Spleen (tissue), 11 donors: ENCODE data around the gene IFI44L. TPM values are rescaled to one million over a fixed set of nuclear protein-coding genes. Genes with fewer than 3 reads are reported as not detected.
A peak's percentile ranks its signal among the peaks of the same experiment; 100 is the strongest.

Experiments used
- DNase-seq: peaks from one replicate; pipeline ENCODE4 v3.0.0-alpha.2; 2020
- H3K27ac ChIP-seq, 8 donors: fragments of 200-600 bp; sonication (generic) in 7 of 8; 1 replicate in 4 of 8; 2 replicates in 4 of 8; pipeline versions ENCODE4 v1.5.0 to v1.8.0; 2016 to 2021; ENCODE audit warnings: inconsistent platforms in 4 of 8, mild to moderate bottlenecking in 4 of 8, moderate library complexity in 1 of 8
- H3K27me3 ChIP-seq, 7 donors: fragments of 200-600 bp; sonication (generic) in 6 of 7; replicated peaks in 1 of 7; 1 replicate in 4 of 7; 2 replicates in 3 of 7; pipeline versions ENCODE4 v1.5.0 to v1.8.0; 2016 to 2021; ENCODE audit warnings: inconsistent platforms in 3 of 7, mild to moderate bottlenecking in 1 of 7
- H3K36me3 ChIP-seq, 6 donors: fragments of 200-600 bp; sonication (generic) in 5 of 6; 1 replicate in 4 of 6; 2 replicates in 2 of 6; pipeline versions ENCODE4 v1.5.0 to v1.8.0; 2016 to 2021; ENCODE audit warnings: inconsistent platforms in 2 of 6
- H3K4me1 ChIP-seq, 6 donors: fragments of 200-600 bp; sonication (generic) in 5 of 6; 1 replicate in 3 of 6; 2 replicates in 3 of 6; pipeline versions ENCODE4 v1.5.0 to v1.8.0; 2016 to 2021; ENCODE audit warnings: inconsistent platforms in 3 of 6
- H3K4me3 ChIP-seq, 8 donors: fragments of 200-600 bp; sonication (generic) in 7 of 8; 1 replicate in 4 of 8; 2 replicates in 4 of 8; pipeline versions ENCODE4 v1.5.0 to v1.8.0; 2016 to 2021; ENCODE audit warnings: inconsistent platforms in 4 of 8, mild to moderate bottlenecking in 4 of 8, moderate library complexity in 2 of 8
- H3K9me3 ChIP-seq, 8 donors: fragments of 200-600 bp; sonication (generic) in 7 of 8; 1 replicate in 4 of 8; 2 replicates in 4 of 8; pipeline versions ENCODE4 v1.5.0 to v1.8.0; 2016 to 2021; ENCODE audit warnings: inconsistent platforms in 4 of 8
- POLR2A ChIP-seq, 3 donors: fragments of 450-650 bp; IDR thresholded peaks; one replicate each; pipeline ENCODE4 v1.5.1; 2017; ENCODE audit warnings: antibody characterized with exemption in 3 of 3, mild to moderate bottlenecking in 1 of 3
- POLR2AphosphoS5 ChIP-seq, 3 donors: sonication (generic); formaldehyde crosslinking; IDR thresholded peaks; one replicate each; pipeline ENCODE4 v1.5.1; 2017; ENCODE audit warnings: antibody characterized with exemption in 3 of 3
- WGBS, 5 donors: extraction: QIAGEN DNeasy Blood & Tissue Kit in 3 of 5; methylation state at CpG; one replicate each; pipeline versions ENCODE4 v1.1.5 to v1.1.7; 2013 to 2018; 5-methylcytosine and 5-hydroxymethylcytosine counted together
- intact Hi-C: fragments of 100-400 bp; cut with DNase I; formaldehyde crosslinking; loops from one replicate; pipeline ENCODE4 v1.15.0; 2023; ENCODE audit warnings: low total_unique reads
- polyA plus RNA-seq, 3 donors: library from polyadenylated mRNA; stranded (reverse); fragments of 200-250 nt; gene quantifications; one replicate each; pipeline ENCODE4 v1.2.1, GENCODE V29; 2013
- total RNA-seq, 7 donors: library from RNA; depleted of rRNA in 3 of 7; stranded (reverse); fragments of >200 nt in 3 of 7; fragmentation: NEBNext Ultra II Directional in 4 of 7; extraction: Animal tissue kit (Norgen Biotek cat#: 25700) in 4 of 7; gene quantifications; one replicate each; pipeline versions ENCODE4 v1.1.0 to v1.2.1, GENCODE V29; 2016 to 2021
- TF ChIP-seq, protein P1 (sequence below), 11 experiments: fragments of 200-600 bp in 7 of 11; fragments of 450-650 bp in 4 of 11; sonication (generic) in 4 of 11; IDR thresholded peaks in 8 of 11; conservative IDR thresholded peaks in 3 of 11; 1 replicate in 7 of 11; 2 replicates in 4 of 11; pipeline versions ENCODE4 v1.4.0 to v1.8.0; 2016 to 2021; ENCODE audit warnings: antibody characterized with exemption in 11 of 11, inconsistent platforms in 4 of 11, mild to moderate bottlenecking in 1 of 11
- donor health status: healthy with polysubstance abuse.
- donor health status: DM: no; HTN: no; CAD: no; lungs with moderate emphysema.
- donor health status: DM: no; HTN: no; CAD: no.
- donor health status: Bipolar disorder and iron deficiency.
- donor health status: healthy.
- donor health status: DM: no; HTN: no; CAD: no.
- donor health status: DM: yes; HTN: yes; CAD: no.

The IFI44L gene
- total and polyA plus RNA-seq, 10 donors = 10.3 to 60.3 (median 27.6) TPM

DNA sequence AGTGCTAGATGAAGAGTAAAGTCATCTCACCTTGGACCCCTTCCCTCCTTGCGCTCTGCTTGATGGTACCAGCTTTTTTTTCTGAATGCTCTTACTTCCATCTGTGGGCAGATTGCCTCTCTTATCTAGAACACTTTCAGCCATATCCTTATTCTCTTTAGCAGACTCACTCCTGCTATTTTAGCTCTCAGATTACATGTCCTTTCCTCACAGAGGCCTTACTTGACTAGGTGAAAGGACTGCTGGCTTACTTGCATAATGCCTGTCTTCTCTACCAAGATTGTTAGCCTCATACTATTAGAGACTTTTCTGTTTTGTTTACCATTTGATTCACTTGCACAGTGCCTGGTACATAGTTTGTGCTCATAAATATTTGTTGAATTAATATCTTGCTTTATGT is 38.7 kb downstream of the IFI44L start:
- peaks cover 0 to 24% (median 7%) of the 10 kb centered on the region in 6 donors for H3K4me1 ChIP-seq
- no peaks in the 10 kb centered on the region for H3K27me3 ChIP-seq
- intact Hi-C loops = no loop called here
- H3K9me3 ChIP-seq = no peaks in the 10 kb centered on the region
- WGBS, 5 donors = 96 to 100% (median 97%) methylated on average over 1 of the region's 1 CpG
- TF ChIP-seq POLR2A (IDR thresholded peaks at IDR 0.05) (no peak), POLR2AphosphoS5 (IDR thresholded peaks at IDR 0.05) (no peak)
- TF ChIP-seq, protein P1, sequence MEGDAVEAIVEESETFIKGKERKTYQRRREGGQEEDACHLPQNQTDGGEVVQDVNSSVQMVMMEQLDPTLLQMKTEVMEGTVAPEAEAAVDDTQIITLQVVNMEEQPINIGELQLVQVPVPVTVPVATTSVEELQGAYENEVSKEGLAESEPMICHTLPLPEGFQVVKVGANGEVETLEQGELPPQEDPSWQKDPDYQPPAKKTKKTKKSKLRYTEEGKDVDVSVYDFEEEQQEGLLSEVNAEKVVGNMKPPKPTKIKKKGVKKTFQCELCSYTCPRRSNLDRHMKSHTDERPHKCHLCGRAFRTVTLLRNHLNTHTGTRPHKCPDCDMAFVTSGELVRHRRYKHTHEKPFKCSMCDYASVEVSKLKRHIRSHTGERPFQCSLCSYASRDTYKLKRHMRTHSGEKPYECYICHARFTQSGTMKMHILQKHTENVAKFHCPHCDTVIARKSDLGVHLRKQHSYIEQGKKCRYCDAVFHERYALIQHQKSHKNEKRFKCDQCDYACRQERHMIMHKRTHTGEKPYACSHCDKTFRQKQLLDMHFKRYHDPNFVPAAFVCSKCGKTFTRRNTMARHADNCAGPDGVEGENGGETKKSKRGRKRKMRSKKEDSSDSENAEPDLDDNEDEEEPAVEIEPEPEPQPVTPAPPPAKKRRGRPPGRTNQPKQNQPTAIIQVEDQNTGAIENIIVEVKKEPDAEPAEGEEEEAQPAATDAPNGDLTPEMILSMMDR (IDR thresholded peaks at IDR 0.05 in 8 of 11, conservative IDR thresholded peaks at IDR 0.05 in 3 of 11) = no peak
- H3K36me3 ChIP-seq = peaks cover 0 to 99% (median 48%) of the 10 kb centered on the region in 6 donors
- H3K4me3 ChIP-seq = no peak overlapping the region
- H3K27ac ChIP-seq = peak overlapping the region in 1 of 8 donors; percentile 2
- DNase-seq = no peak

DNA sequence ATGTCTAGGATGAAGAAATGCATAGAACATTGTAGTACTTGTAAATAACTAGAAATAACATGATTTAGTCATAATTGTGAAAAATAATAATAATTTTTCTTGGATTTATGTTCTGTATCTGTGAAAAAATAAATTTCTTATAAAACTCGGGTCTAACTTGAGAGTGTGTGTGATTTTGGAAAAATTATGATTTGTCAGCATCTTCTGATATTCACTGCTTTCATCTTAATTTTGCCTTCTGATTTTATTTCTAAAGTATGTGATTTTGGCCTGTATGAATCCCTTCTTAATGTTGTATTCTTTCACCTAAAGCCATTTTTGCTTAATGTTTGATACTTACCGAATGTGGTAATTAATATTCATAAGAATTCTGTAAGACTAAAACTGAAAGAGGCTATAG is 43.7 kb downstream of the IFI44L start:
- DNase-seq = no peak
- no peak for TF ChIP-seq POLR2AphosphoS5 (IDR thresholded peaks at IDR 0.05)
- TF ChIP-seq, protein P1 (IDR thresholded peaks at IDR 0.05 in 8 of 11, conservative IDR thresholded peaks at IDR 0.05 in 3 of 11) = no peak
- no peak for TF ChIP-seq POLR2A (IDR thresholded peaks at IDR 0.05)
- Histone ChIP-seq H3K4me1 (no peaks in the 10 kb centered on the region), H3K9me3 (no peaks in the 10 kb centered on the region), H3K27ac (no peak overlapping the region), H3K4me3 (no peak overlapping the region), H3K36me3 (peaks cover 0 to 57% (median 32%) of the 10 kb centered on the region in 6 donors), H3K27me3 (no peaks in the 10 kb centered on the region)
- intact Hi-C loops = no loop called here
- 83 to 94% (median 90%) methylated on average over 2 of the region's 2 CpGs for WGBS, 5 donors

DNA sequence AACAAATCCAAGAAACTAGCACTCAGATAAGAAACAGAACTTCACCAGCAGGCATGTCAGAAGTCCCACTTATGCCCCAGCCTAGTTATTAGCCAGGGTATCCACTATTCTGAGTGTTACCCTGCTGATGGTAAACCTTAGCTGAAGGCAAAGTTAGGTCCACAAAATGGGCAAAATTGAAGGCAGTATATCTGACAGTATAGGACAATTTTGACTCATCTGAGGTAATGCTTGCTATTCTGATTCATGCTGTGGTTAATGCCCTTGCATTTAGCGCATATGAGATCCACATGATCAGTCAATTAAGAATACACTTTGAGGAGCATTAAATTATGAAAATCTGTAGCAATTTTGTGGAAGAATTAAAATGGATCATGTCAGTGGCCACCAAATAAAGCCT is 44.5 kb downstream of the IFI44L start:
- Histone ChIP-seq H3K36me3 (peaks cover 0 to 49% (median 24%) of the 10 kb centered on the region in 6 donors), H3K4me3 (no peak overlapping the region), H3K4me1 (no peaks in the 10 kb centered on the region), H3K27me3 (no peaks in the 10 kb centered on the region), H3K9me3 (no peaks in the 10 kb centered on the region), H3K27ac (no peak overlapping the region)
- intact Hi-C loops = no loop called here
- 76 to 92% (median 91%) methylated on average over 1 of the region's 1 CpG for WGBS, 5 donors
- TF ChIP-seq POLR2A (IDR thresholded peaks at IDR 0.05) (no peak), POLR2AphosphoS5 (IDR thresholded peaks at IDR 0.05) (no peak)
- TF ChIP-seq, protein P1 (IDR thresholded peaks at IDR 0.05 in 8 of 11, conservative IDR thresholded peaks at IDR 0.05 in 3 of 11) = no peak
- no peak for DNase-seq

DNA sequence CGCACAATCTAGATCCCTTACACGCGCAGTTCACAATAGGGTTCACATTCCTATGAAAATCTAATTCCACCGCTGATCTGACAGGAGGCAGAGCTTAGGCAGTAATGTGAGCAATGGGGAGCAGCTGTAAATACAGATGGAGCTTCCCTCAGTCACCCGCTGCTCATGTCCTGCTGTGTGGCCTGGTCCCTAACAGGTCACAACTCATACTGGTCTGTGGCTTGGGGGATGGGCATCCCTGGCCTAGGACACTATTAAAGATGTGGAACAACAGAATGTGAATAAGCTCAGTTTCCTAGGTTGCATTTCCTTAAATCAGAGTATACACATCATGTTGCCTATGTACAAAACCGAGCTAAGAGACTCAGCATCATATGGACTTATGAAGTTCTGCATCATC is 45.6 kb downstream of the IFI44L start:
- H3K4me3 ChIP-seq = no peak overlapping the region
- H3K4me1 ChIP-seq = no peaks in the 10 kb centered on the region
- H3K36me3 ChIP-seq = peaks cover 0 to 38% (median 19%) of the 10 kb centered on the region in 6 donors
- intact Hi-C loops = no loop called here
- no peak for DNase-seq
- no peaks in the 10 kb centered on the region for H3K27me3 ChIP-seq
- H3K9me3 ChIP-seq = no peaks in the 10 kb centered on the region
- H3K27ac ChIP-seq = no peak overlapping the region
- 91 to 97% (median 95%) methylated on average over 6 of the region's 6 CpGs for WGBS, 5 donors
- TF ChIP-seq POLR2AphosphoS5 (IDR thresholded peaks at IDR 0.05) (no peak), POLR2A (IDR thresholded peaks at IDR 0.05) (no peak)
- TF ChIP-seq, protein P1 (IDR thresholded peaks at IDR 0.05 in 8 of 11, conservative IDR thresholded peaks at IDR 0.05 in 3 of 11) = no peak
